Thyroid gland (tissue), 4 donors: ENCODE data around the gene MTCL1. TPM values are rescaled to one million over a fixed set of nuclear protein-coding genes. Genes with fewer than 3 reads are reported as not detected.

Experiments
- DNase-seq, 2 donors: peaks; one replicate each; pipeline ENCODE4 v3.0.0-alpha.2; 2019
- H3K27ac ChIP-seq, 3 donors: fragments of 200-600 bp; sonication (generic); 1 replicate in 2 of 3; 2 replicates in 1 of 3; pipeline ENCODE4 v1.5.1; 2016 to 2019; ENCODE audit warnings: mild to moderate bottlenecking in 1 of 3, moderate library complexity in 1 of 3
- H3K27me3 ChIP-seq: fragments of 200-600 bp; sonication (generic); one replicate; pipeline ENCODE4 v1.5.1; 2019
- H3K36me3 ChIP-seq, 2 donors: fragments of 200-600 bp; sonication (generic); one replicate each; pipeline ENCODE4 v1.5.1; 2016 to 2019
- H3K4me1 ChIP-seq, 2 donors: fragments of 200-600 bp; sonication (generic); one replicate each; pipeline ENCODE4 v1.5.1; 2017 to 2019
- H3K4me3 ChIP-seq, 3 donors: fragments of 200-600 bp; sonication (generic); replicated peaks in 1 of 3; 1 replicate in 2 of 3; 2 replicates in 1 of 3; pipeline ENCODE4 v1.5.1; 2016; ENCODE audit warnings: mild to moderate bottlenecking in 1 of 3
- H3K9me3 ChIP-seq: fragments of 200-600 bp; sonication (generic); one replicate; pipeline ENCODE4 v1.5.1; 2017
- POLR2A ChIP-seq, 2 donors: fragments of 450-650 bp; IDR thresholded peaks; one replicate each; pipeline ENCODE4 v1.6.1; 2017; ENCODE audit warnings: antibody characterized with exemption in 2 of 2, mild to moderate bottlenecking in 2 of 2, moderate library complexity in 1 of 2
- WGBS, 2 donors: methylation state at CpG; one replicate each; pipeline ENCODE4 v1.1.5; 2017; 5-methylcytosine and 5-hydroxymethylcytosine counted together
- intact Hi-C: fragments of 100-400 bp; cut with DNase I; formaldehyde crosslinking; loops from one replicate; pipeline ENCODE4 v1.15.1; 2023
- total RNA-seq, 4 donors: library from RNA; depleted of rRNA; stranded (reverse); fragments of >200 nt; gene quantifications; one replicate each; pipeline ENCODE4 v1.2.3, GENCODE V29; 2016
- TF ChIP-seq, protein P1 (sequence below), 6 experiments: fragments of 200-600 bp in 3 of 6; fragments of 450-650 bp in 3 of 6; sonication (generic) in 3 of 6; IDR thresholded peaks; one replicate each; pipeline ENCODE4 v1.5.1; 2016 to 2019; ENCODE audit warnings: antibody characterized with exemption in 6 of 6, mild to moderate bottlenecking in 2 of 6, inconsistent platforms in 1 of 6, moderate library complexity in 1 of 6

MTCL1 gene
- total RNA-seq, 4 donors from 2014 or later = 2.0 to 3.2 (median 2.5) TPM

DNA sequence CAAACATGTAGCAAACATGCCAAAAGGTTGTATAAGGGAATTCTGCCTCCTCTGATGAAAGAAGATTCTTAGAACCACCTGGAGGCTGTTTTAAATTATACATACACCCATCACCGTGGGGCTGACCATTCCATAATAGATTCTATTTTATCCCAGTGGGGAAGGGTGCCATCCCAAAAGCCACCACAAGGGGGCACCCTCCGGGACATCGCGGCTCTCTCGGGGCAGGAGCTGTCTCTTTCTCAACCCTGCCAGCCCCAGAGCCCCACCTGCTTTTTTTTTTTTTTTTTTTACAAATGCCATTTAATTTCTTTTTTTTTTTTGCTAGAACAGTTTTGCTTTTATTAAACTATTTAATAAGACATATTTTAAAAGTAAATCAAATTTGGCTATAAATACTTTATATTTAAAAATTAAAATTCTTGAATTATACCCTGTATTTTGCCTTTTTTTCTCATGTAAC, 8.6 kb upstream of the MTCL1 start:
- intact Hi-C loops = no loop called here
- H3K4me1 ChIP-seq = no peaks in the 10 kb centered on the region
- H3K9me3 ChIP-seq = no peaks in the 10 kb centered on the region
- peak; percentile 72 to 78 for DNase-seq
- 0 to 1% methylated on average over 5 of the region's 5 CpGs for WGBS, 2 donors
- H3K36me3 ChIP-seq = no peaks in the 10 kb centered on the region
- no peak overlapping the region for H3K27ac ChIP-seq
- no peaks in the 10 kb centered on the region for H3K27me3 ChIP-seq
- no peak overlapping the region for H3K4me3 ChIP-seq
- TF ChIP-seq, protein P1, sequence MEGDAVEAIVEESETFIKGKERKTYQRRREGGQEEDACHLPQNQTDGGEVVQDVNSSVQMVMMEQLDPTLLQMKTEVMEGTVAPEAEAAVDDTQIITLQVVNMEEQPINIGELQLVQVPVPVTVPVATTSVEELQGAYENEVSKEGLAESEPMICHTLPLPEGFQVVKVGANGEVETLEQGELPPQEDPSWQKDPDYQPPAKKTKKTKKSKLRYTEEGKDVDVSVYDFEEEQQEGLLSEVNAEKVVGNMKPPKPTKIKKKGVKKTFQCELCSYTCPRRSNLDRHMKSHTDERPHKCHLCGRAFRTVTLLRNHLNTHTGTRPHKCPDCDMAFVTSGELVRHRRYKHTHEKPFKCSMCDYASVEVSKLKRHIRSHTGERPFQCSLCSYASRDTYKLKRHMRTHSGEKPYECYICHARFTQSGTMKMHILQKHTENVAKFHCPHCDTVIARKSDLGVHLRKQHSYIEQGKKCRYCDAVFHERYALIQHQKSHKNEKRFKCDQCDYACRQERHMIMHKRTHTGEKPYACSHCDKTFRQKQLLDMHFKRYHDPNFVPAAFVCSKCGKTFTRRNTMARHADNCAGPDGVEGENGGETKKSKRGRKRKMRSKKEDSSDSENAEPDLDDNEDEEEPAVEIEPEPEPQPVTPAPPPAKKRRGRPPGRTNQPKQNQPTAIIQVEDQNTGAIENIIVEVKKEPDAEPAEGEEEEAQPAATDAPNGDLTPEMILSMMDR (IDR thresholded peaks at IDR 0.05) = peak; percentile 67 to 89 (median 78)
- TF ChIP-seq POLR2A (IDR thresholded peaks at IDR 0.05) = no peak

DNA sequence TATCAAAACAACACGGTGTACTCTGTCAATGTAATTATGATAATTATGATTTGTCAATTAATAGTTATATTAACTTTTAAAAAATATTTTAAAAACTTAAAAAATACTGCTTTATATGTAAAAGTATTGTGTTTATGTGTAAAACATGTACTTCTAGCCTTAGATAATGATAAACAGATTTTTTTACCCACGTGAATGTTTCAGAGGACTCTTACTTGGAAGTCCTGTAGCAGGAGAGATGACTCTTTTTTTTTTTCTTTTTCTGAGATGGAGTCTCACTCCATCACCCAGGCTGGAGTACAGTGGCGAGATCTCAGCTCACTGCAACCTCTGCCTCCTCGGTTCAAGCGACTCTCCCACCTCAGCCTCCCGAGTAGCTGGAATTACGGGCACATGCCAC, 6.2 kb upstream of the MTCL1 start:
- H3K27ac ChIP-seq = no peak overlapping the region
- H3K27me3 ChIP-seq = no peaks in the 10 kb centered on the region
- intact Hi-C loops = no loop called here
- no peak overlapping the region for H3K4me3 ChIP-seq
- no peak for TF ChIP-seq POLR2A (IDR thresholded peaks at IDR 0.05)
- TF ChIP-seq, protein P1 (IDR thresholded peaks at IDR 0.05) = no peak
- no peaks in the 10 kb centered on the region for H3K36me3 ChIP-seq
- 91 to 95% methylated on average over 7 of the region's 7 CpGs for WGBS, 2 donors
- peaks cover 3 to 4% of the 10 kb centered on the region in 2 donors for H3K4me1 ChIP-seq
- H3K9me3 ChIP-seq = no peaks in the 10 kb centered on the region
- no peak for DNase-seq

DNA sequence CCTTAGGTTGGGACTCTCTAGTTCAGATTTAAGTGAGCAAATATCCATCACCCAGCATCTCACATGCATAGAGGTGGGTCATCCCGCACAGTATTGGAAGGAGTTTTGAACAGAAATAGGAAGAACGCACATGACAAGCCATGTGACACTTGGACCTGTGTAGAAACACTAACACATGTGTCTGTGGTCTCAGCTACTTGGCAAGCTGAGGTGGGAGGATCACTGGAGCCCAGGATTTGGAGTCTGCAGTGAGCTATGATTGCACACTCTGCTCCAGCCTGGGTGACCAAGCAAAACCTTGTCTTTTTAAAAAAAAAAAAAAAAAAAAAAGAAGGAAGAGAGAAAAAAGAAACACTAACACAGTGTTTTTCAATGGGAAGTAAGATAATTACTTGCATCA, 5.4 kb upstream of the MTCL1 start:
- peaks cover 6% of the 10 kb centered on the region in 2 donors for H3K4me1 ChIP-seq
- no peak overlapping the region for H3K27ac ChIP-seq
- intact Hi-C loops = no loop called here
- no peak overlapping the region for H3K4me3 ChIP-seq
- 72 to 78% methylated on average over 2 of the region's 2 CpGs for WGBS, 2 donors
- no peak for TF ChIP-seq POLR2A (IDR thresholded peaks at IDR 0.05)
- TF ChIP-seq, protein P1 (IDR thresholded peaks at IDR 0.05) = no peak
- peak; percentile 27 to 28 for DNase-seq
- H3K9me3 ChIP-seq = no peaks in the 10 kb centered on the region
- no peaks in the 10 kb centered on the region for H3K27me3 ChIP-seq
- no peaks in the 10 kb centered on the region for H3K36me3 ChIP-seq

DNA sequence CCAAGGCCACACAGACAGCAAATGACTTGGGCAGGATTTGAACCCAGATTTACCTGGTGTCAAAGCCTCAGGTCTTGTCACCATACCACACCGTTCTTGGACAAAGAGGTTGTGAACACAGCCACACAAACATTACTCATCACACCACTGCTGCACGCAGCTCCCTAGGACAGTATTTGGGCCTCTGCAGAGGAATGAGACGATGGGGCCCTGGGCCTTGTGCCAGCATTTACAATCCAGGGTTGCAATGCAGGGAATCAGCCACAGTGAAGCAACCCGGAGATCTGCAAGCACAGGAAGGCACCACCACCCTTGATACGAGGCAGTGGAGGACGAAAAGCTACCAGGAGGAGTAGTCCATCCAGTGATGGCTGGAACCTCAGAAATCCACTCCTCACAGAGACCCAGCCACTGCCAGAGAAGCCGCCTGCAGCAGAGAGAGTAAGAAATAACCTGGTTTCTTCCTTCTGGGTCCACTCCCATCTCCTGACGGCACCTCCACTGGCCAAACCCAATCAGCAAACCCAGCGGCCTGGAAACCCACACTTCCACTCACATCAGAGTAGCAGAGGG, 3.7 kb upstream of the MTCL1 start:
- no peak for DNase-seq
- no peaks in the 10 kb centered on the region for H3K27me3 ChIP-seq
- no peaks in the 10 kb centered on the region for H3K9me3 ChIP-seq
- intact Hi-C loops = no loop called here
- TF ChIP-seq POLR2A (IDR thresholded peaks at IDR 0.05) = no peak
- TF ChIP-seq, protein P1 (IDR thresholded peaks at IDR 0.05) = no peak
- H3K4me1 ChIP-seq = peaks cover 6 to 12% of the 10 kb centered on the region in 2 donors
- H3K4me3 ChIP-seq = no peak overlapping the region
- 70 to 75% methylated on average over 8 to 9 of the region's 9 CpGs for WGBS, 2 donors
- H3K36me3 ChIP-seq = no peaks in the 10 kb centered on the region
- no peak overlapping the region for H3K27ac ChIP-seq

DNA sequence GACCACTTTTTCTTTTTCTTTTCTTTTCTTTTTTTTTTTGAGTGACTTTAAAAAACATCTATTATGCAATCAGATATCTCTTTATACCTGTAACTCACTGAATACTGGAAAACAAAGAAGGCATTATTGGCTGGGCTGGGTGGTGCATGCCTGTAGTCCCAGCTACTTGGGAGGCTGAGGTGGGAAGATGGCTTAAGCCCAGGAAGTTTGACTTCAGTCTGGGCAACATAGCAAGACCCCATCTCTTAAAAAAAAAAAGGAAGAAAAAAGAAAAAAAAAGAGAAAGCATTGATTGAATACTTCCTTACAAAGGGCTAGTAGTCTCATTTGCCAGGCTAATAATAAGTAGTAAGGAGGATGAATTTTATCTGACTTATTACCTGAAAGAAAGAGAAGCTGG, 2.7 kb upstream of the MTCL1 start:
- H3K4me1 ChIP-seq = peaks cover 6 to 19% of the 10 kb centered on the region in 2 donors
- no peak for DNase-seq

More for the DNA sequence above, 2.7 kb upstream of the MTCL1 start:
- intact Hi-C loops = no loop called here
- Histone ChIP-seq H3K27me3 (no peaks in the 10 kb centered on the region), H3K36me3 (no peaks in the 10 kb centered on the region), H3K27ac (no peak overlapping the region), H3K9me3 (no peaks in the 10 kb centered on the region), H3K4me3 (no peak overlapping the region)
- TF ChIP-seq POLR2A (IDR thresholded peaks at IDR 0.05) = no peak
- TF ChIP-seq, protein P1 (IDR thresholded peaks at IDR 0.05) = no peak
